ENCODE data around the gene TSPEAR.
"Not testable (repeated sequence)": the region's sequence is repeated elsewhere in the genome, so short reads cannot be mapped to it uniquely, and the experiment has no call there.

TSPEAR gene

DNA sequence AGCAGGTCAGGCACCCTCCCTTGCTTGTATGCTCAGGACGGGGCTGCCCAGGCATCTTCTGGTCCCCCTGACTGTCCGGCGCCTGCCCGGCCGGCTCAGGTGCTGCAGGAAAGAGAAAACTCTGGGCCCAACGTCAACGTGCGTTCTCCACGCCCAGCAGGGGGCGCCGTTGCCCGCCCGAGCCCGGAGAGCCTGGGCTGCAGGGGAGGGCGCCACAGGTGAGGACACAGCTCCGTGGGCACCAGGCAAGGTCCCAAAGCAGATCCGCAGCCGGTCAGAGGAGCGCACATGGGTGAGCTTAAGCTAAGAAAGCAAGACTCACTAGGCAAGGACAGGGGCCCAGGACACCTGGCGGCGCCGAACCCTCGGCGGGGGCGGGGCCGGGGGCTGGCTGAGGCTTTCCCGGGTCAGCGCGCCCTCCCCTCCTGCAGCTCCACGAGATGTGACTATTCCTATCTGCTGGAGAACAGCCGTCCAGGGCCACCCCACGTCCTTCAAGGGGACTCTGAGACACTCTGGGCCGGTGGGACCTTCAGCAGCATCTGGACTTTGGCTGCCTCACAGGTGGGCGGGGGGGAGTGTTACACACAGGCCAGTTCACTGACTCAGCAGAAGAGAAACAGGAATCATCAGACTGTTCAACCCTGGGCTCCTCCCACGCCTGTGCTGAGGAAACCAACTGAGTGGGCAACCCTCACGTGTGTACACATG lies 200.7 kb downstream of the TSPEAR start:
- peak; percentile 60 for DNase-seq

DNA sequence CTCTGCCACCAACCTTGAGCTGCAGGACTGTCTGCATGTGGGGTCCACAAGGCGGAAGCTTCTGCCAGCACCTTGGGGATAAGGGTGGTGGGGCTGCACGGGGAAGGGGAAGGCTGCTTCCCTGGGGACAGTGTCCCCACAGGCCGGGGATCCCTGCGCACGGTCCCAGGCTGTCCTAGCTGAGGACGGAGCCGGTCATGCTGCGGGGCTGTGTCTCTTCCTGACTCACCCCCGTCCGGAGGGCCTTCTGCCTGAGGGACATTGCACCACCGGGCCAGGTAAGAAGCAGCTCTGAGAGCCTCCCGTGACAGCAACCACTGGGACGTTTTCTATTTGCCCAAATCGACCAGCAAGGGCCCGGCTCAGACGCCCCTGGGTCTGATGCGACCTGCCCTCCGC lies 201.3 kb downstream of the TSPEAR start:
- DNase-seq: no peak

DNA sequence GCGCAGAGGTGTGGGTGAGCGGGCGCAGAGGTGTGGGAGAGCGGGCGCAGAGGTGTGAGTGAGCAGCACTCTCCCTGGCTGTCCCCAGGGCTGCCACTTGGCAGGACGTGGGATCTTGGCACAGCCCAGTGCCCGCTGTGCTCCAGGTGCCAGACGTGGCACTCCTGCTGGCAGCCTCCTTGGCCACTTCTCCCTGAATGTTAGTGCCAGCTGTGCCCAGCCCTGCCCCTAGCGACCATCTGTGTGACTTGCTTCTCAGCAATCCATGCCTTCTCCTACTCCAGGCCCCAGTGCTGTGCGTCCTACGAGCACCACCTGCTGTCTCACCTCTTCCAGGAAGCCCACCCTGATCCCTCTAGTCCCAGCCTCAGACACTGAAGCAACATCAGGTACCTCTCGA lies 201.8 kb downstream of the TSPEAR start:
- DNase-seq: no peak

DNA sequence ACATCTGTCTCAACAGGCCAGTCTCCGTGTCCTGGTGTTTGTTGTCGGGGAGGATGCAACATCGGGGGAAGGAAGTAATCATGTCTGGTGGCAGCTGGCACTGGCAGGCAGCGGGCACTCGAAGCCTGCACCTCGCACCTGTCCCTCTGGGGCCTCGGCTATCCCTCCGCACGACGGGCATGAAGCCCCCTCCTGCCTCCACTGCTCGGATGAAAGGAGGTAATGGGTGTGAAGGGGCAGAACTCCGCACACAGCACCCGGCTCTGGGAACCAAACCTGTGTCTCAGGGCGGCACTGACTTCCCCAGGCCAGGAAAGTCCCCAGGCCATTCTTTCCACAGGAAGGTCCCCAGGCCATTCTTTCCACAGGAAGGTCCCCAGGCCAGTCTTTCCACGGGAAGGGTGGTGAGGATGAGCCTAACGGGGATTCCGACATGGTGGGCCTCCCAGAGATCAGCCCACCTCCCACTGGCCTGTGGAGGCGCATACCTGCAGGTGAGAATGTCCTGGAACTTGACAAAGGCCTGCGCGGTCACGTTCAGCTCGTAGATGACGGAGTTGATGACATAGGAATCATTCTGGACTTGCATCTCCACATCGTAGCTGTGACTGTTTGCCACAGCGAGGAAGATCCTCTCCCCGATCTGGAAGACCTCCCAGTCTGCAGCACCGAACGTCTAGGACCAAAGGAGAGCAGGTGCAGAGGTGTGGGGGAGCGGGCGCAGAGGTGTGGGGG lies 202.5 kb downstream of the TSPEAR start:
- no peak for DNase-seq

DNA sequence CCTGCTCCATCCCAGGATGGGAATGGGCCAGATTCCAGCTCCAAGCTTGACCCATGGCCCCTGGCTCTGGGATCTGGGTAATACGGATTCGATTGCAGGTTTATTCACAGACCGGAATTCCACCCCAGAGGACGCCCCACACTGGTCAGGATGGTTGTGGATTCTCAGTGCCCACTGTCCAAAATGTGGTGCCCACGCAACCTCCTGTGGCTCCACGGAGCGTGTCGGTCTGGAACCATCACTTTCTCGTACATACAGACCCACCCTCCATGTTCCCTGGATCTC lies 203.0 kb downstream of the TSPEAR start:
- DNase-seq: no peak

DNA sequence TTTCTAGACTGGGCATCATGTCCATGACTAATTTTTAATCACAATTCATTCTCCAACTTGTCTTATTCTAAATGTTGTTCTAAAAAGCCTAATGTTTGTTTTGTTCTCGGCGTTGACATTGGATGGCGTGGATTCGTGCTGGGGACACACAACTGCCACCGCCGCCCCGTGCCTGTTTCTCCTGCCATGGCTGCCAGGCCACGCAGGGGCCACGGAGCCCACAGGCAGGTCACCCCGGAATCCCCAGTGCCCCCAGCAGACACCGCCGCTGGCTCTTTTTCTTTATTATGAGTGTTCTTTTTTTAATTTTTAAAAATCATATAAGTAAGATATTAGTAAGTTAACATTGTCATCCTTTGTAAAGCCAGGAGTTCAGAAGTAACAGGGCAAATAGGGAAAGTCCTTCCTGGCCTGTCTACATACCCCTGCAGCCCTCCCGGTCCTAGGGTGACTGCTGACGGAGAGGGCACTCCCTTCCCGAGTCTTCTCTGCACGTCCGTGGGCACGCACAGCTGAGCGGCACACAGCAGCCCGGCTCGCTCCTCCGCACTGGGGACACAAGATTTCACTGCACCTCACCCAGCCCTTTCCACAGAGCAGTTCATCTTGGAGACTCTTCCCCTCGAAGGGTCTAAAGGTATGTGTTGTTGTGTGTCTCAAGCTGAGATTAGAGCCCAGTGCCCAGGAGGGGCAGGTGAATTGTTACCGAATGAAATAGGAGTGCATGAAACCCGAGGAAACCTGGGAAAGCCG lies 203.5 kb downstream of the TSPEAR start:
- DNase-seq: no peak

DNA sequence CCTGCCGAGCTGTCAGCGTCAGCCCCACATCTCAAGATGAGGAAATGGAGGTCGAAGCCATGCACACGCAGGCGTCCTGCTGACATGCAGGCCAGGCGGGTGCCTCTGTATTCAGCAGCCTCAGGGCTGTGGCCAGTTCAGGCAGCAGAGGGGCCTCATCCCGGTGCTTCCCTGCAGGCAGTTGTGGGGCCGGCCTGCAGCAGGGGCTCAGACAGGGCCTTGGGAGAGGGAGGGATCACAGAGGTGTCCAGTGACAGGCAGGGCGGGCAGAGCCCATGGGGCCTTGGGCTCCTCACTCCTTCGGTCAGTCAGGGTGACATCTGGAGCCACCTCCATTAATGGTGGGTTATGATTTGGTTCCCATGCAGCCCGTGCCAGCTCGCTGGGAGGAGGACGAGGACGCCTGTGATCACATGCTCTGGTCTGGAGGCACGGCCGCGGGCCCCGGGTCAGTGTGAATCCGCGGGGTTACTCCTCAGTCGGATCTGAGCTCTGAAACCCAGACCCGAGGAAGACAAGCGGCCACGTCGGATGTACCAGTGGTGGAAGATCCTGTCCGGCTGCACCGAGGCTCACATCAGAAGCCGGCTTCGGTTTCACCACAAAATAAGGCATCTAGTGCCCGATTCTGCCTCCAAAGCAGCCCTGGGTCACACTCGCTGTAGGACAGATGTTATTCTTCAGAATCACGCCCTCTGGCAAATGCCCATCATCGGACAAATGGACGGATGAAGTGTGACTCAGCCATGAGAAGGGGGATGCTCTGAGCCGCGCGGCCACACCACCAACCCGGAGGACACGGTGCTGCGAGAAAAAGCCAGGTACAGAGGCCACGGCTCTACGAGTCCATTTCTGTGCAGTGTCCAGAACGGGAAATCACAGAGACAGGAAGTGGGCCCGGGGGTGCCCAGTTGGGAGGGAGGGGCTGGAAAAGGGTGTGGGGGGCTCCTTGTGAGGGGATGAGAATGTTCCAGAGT lies 204.8 kb downstream of the TSPEAR start:
- no peak for DNase-seq

DNA sequence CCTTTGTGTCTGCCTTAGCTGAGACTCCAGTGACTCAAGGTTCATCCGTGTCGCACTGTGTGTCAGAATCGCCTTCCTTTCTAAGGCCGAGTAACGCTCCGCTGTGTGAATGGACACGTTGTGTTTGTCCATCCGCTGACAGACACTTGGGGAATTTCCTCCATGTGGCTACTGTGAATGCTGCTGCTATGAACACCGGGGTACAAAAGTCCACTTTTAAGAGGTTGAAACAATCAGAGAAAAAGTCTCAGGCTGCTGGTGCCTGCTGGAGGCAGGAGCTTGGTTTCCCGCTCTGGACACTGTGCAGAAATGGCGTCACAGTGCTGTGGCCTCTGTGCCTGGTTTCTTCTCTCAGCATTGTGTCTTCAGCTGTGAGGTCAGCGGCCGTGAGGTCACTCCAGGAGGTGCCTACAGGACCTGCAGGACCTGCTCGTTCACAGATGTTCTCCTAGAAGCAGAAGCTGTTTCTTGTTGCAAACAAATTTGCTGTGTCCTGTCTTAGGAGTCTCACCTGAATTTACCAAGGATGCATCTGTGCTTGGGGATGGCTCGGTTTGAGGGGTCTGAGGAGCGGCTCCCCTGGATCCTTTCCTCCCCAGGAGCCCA lies 205.6 kb downstream of the TSPEAR start:
- no peak for DNase-seq

DNA sequence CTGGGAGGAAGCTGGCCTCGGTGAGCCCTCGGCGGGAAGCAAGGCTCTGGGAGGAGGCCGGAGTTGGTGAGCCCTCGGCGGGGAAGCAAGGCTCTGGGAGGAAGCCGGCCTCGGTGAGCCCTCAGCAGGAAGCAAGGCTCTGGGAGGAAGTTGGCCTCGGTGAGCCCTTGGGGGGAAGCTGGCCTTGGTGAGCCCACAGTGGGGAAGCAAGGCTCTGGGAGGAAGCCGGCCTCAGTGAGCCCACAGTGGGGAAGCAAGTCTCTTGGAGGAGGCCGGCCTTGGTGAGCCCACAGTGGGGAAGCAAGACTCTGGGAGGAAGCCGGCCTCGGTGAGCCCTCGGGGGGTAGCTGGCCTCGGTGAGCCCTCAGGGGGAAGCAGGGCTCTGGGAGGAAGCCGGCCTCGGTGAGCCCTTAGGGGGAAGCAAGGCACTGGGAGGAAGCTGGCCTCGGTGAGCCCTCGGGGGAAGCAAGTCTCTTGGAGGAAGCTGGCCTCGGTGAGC lies 207.4 kb downstream of the TSPEAR start:
- DNase-seq: no peak

DNA sequence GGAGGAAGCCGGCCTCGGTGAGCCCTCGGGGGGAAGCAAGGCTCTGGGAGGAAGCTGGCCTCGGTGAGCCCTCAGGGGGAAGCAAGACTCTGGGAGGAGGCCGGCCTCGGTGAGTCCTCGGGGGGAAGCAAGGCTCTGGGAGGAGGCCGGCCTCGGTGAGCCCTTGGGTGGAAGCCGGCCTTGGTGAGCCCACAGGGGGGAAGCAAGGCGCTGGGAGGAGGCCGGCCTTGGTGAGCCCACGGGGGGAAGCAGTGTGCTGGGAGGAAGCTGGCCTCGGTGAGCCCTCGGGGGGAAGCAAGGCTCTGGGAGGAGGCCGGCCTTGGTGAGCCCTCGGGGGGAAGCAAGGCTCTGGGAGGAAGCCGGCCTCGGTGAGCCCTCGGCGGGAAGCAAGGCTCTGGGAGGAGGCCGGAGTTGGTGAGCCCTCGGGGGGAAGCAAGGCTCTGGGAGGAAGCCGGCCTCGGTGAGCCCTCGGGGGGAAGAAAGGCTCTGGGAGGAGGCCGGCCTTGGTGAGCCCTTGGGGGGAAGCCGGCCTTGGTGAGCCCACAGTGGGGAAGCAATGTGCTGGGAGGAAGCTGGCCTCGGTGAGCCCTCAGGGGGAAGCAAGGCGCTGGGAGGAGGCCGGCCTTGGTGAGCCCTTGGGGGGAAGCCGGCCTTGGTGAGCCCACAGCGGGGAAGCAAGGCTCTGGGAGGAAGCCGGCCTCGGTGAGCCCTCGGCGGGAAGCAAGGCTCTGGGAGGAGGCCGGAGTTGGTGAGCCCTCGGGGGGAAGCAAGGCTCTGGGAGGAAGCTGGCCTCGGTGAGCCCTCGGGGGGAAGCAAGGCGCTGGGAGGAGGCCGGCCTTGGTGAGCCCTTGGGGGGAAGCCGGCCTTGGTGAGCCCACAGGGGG lies 208.1 kb downstream of the TSPEAR start:
- not testable (repeated sequence) for DNase-seq

DNA sequence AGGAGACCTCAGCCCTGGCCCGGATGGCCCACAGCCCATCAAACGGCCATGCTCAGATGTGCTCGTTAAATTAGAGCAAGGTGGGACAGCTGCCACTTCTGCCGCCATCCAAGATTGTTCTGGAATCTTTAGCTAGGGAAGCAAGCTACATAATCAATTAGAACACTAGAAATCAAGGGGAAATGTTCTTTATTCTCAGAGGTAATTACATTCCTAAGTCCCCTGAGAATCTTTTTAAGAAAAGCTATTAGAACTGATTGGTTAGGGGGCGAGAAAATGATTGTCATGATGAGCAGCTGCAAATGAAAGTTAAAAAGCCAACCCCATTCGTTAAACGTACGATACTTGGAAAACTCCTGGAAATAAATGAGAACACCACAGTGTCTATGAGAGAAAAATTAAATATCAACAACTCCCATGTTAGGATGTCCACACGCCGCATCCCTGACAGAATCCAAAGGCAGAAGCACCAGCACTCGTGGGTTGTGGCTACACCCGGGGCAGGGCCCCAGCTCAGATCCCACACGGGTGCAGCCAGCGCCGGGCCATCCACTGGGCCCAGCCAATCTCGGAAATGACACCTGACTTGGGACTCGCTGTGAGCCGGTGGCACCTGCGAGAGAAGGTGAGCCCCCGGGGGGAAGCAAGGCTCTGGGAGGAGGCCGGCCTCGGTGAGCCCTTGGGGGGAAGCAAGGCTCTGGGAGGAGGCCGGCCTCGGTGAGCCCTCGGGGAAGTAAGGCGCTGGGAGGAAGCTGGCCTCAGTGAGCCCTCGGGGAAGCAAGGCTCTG lies 209.0 kb downstream of the TSPEAR start:
- no peak for DNase-seq

DNA sequence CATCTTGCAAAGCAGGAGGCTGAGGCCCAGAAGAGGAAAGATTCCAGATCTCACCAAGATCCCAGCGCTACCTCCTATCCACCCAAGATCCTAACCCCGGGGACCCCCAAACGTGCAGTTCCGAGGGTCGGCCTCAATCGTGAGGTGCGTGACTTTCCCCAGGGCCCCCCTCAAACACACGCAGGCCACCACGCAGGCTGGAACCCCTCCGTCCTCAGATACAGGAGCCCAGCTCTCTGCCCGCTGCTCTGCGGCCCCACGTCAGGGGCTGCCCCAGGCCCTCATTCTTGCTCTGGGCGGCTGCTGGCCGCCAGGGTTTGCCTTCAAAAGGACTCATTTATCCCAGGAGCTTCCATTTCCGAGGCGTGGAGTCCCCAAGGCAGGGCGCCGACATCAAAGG lies 211.3 kb downstream of the TSPEAR start:
- no peak for DNase-seq

DNA sequence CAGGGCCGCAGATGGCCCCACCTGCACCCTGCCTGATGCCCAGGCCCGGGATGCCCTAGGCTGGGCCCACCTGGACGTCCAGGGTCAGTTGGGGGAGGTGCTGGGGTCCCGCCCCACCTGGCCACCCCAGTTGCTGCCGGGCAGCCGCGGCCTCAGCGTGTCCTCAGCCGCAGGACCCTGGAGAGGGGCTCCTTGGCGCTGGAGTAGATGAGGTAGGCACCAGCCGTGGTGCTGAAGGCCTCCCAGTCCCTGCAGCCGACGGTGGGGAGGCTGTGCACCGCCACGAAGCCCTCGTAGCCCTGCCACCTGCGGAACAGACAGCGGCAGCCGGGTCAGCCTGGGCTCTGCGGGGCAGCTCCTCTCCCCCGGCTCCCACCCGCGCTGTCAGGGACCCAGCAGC lies 211.7 kb downstream of the TSPEAR start:
- no peak for DNase-seq

DNA sequence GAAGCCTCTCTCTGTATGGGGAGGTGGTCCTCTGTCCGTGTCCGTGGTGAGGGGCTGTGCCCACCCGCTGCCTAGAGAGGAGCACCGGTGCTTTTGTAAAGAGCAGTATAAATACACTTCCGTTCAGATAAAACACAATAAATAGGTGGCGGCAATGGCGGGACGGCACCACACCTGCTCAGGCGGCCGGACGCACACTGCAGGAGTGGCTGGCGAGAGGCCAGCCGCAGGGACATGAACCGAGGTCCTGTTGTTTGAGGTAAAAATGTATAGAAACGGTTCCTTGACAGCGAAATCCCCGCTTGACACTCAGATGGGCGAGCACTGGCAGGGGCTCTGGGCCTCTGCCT lies 212.2 kb downstream of the TSPEAR start:
- DNase-seq: no peak

DNA sequence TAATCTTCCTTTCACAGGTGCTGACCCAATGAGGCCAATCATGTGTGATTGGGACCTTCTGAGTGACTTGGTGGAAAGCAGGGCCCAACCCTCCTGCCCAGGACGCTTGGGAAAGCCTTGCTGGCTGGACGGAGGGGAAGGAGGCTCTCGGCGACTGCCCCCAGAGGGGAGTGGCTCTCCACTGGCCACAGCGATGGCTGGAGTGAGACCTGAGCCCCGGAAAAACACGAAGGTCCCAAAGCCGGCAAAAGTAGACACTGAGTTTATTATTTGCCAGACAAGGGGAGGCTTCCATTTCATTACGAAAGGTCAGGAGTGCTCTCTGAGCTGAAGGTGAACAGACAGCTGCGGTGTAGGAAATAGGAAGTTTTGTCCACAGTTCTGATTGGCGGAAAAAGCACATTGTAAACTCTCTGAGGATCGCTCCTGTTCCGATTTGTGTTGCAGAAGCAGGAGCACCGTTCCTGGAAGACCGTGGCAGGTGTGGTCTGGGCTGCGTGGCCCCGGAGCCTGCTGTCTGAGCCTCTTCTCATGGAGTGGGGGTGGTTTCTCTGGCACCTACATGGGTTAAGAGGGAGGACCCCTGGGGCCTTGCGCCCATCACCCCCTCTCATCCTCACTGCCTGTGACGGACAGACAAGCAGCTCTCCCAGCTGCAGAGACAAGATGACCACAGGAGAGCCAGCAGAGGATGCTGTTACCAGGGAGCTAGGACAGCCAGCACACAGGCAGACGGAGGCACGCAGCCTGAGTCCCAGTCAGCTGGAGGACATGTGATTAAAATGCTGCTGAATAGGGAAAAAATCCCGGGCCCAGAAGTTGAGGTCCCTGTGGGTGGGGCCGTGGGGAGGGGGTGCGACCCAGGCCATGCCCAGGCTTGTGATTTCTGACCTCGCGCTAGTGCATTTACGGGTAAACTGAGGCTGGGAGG lies 212.8 kb downstream of the TSPEAR start:
- no peak for DNase-seq

DNA sequence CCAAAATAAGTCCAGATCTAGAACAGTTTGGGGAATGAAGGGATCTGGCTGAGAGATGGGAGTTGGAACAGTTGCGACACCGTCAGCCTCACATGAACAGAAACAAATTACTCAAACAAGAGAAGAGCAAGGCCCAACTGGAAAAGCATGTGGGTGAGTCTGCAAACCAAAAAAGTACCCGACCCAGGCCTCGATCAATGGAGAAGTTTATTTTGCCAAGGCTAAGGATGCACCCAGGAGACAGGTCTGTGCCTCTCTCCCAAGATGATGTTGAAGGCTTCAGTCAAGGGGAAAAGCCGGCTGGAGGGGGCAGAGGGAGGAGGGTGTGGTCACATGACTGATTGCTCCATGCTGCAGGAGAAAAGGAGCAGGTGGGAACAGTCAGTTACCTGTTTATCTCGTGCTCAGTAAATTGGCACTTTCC lies 213.7 kb downstream of the TSPEAR start:
- DNase-seq: no peak

DNA sequence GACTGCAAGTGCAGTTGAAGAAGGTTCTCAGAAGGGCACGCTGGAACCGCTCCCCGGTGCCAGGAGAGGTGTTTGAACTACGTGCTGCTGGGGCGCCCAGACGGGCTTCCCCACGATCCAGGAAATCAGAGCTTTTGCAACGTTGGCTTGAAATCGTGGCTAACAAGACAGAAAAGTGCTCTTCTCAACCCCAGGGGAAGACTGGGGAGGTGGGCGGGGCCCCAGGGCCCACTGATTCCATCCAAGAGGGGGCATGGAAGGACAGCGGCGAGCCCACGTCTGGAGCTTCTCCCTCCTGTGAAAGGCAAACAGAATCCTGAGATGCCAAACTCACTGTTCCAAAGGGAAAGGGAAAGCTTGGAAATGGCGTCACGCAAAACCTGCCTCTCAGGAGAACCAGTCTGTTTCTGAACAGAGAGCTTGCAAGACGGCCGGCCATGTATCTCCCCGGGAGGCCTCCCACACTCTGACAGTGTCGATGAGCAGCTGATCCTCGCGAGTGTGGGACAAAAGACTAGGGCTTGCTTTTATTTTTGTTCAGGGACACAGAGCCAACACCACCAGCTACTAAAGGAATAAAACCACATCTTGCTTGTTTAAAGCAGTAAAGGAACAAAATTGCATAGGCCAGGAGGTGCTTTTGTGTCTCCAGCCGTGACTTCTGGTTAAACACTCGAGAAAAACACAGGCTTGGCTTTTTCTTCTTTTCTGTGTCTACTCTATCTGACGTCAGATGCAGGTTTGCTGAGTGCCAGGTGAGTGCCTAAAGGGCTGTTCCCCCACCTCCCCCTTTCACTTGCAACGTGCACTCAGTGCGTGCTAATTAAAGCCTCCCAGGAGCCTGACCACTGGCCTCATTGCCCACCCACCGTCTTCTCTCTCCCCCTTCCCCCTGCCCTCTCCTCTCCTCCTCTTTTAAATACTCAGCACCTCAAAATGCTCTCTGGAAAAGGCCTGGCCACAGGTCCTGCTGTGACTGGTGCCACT lies 214.5 kb downstream of the TSPEAR start:
- DNase-seq: no peak

Data from suppressor macrophage treated with lipopolysaccharide for 4 hours (primary cell).